Measurements from ENCODE around the gene ALKBH7. TPM values are rescaled to one million over a fixed set of nuclear protein-coding genes. Genes with fewer than 3 reads are reported as not detected.
"Not testable (repeated sequence)": the region's sequence is repeated elsewhere in the genome, so short reads cannot be mapped to it uniquely, and the experiment has no call there.

The ALKBH7 gene
- total RNA-seq, 1 donor from 2014 or later = 130 TPM

- intact Hi-C loops (cut with DNase I); DNase-seq (ENCODE audit: low spot score): not testable (repeated sequence)
These were observed 11.8 kb upstream of the ALKBH7 start for GRCh38 chr19:6360857-6361216.

- intact Hi-C loops (cut with DNase I) = no loop called here
- DNase-seq (ENCODE audit: low spot score) = no peak
These were observed 10.6 kb upstream of the ALKBH7 start for GRCh38 chr19:6362027-6362350.

- intact Hi-C loops (cut with DNase I) = no loop called here
- DNase-seq (ENCODE audit: low spot score) = no peak
These were observed 10.2 kb upstream of the ALKBH7 start for GRCh38 chr19:6362351-6362801.

- intact Hi-C loops (cut with DNase I) = no loop called here
- DNase-seq (ENCODE audit: low spot score) = no peak
These were observed 8.2 kb upstream of the ALKBH7 start for GRCh38 chr19:6364353-6364752.

GRCh38 chr19:6373096-6373812, 660 bp downstream of the ALKBH7 start:
- DNase-seq (ENCODE audit: low spot score) = peak; percentile 99
- intact Hi-C loops (cut with DNase I) = loop anchor here (2.0 to 5.0 kb wide), 3 partner anchors 20 to 366 kb away; partner anchors contain the start of genes GTF2F1, KHSRP and TRIP10

GRCh38 chr19:6373813-6374108, 1.2 kb downstream of the ALKBH7 start:
- intact Hi-C loops (cut with DNase I) = loop anchor here (2.0 to 5.0 kb wide), 3 partner anchors 19 to 365 kb away; partner anchors contain the start of genes GTF2F1, KHSRP and TRIP10
- no peak for DNase-seq (ENCODE audit: low spot score)

- intact Hi-C loops (cut with DNase I) = loop anchor here (5.0 kb wide), 1 partner anchor 48 kb away; the partner anchor contains the start of gene KHSRP
- no peak for DNase-seq (ENCODE audit: low spot score)
These were observed 1.6 kb downstream of the ALKBH7 start for GRCh38 chr19:6374161-6374709.

- intact Hi-C loops (cut with DNase I) = loop anchor here (5.0 kb wide), 1 partner anchor 47 kb away; the partner anchor contains the start of gene KHSRP
- DNase-seq (ENCODE audit: low spot score) = no peak
These were observed 2.3 kb downstream of the ALKBH7 start for GRCh38 chr19:6374711-6375410.

GRCh38 chr19:6375411-6376010, 2.9 kb downstream of the ALKBH7 start, which contains the start of gene PSPN:
Gene PSPN, minus strand, starts transcription at chr19:6375933. Its CDS starts 84 bp downstream, at chr19:6375849.
- intact Hi-C loops (cut with DNase I) = no loop called here
- DNase-seq (ENCODE audit: low spot score) = no peak

GRCh38 chr19:6376512-6377190, 4.1 kb downstream of the ALKBH7 start:
- intact Hi-C loops (cut with DNase I) = no loop called here

GRCh38 chr19:6378041-6378440, 5.4 kb downstream of the ALKBH7 start:
- intact Hi-C loops (cut with DNase I) = no loop called here
- no peak for DNase-seq (ENCODE audit: low spot score)

More at GRCh38 chr19:6376512-6377190, 4.1 kb downstream of the ALKBH7 start:
- no peak for DNase-seq (ENCODE audit: low spot score)

GRCh38 chr19:6378486-6378885, 5.9 kb downstream of the ALKBH7 start:
- DNase-seq (ENCODE audit: low spot score) = no peak
- intact Hi-C loops (cut with DNase I) = no loop called here

- no peak for DNase-seq (ENCODE audit: low spot score)
- intact Hi-C loops (cut with DNase I) = no loop called here
These were observed 7.2 kb downstream of the ALKBH7 start for GRCh38 chr19:6379744-6380143.

GRCh38 chr19:6381030-6381750, 8.6 kb downstream of the ALKBH7 start:
- no peak for DNase-seq (ENCODE audit: low spot score)
- intact Hi-C loops (cut with DNase I) = no loop called here

- no peak for DNase-seq (ENCODE audit: low spot score)
- intact Hi-C loops (cut with DNase I) = no loop called here
These were observed 10.6 kb downstream of the ALKBH7 start for GRCh38 chr19:6383188-6383587.

- intact Hi-C loops (cut with DNase I) = no loop called here
- DNase-seq (ENCODE audit: low spot score) = no peak
These were observed 11.8 kb downstream of the ALKBH7 start for GRCh38 chr19:6384381-6384780.

- intact Hi-C loops (cut with DNase I) = no loop called here
- DNase-seq (ENCODE audit: low spot score) = no peak
These were observed 14.8 kb downstream of the ALKBH7 start for GRCh38 chr19:6387372-6387771.

- DNase-seq (ENCODE audit: low spot score) = no peak
- intact Hi-C loops (cut with DNase I) = loop anchor here (2.0 kb wide), 1 partner anchor 20 kb away; the partner anchor contains the start of gene ALKBH7
These were observed 19.9 kb downstream of the ALKBH7 start for GRCh38 chr19:6392221-6393073.
